Testis (tissue), 2 donors: ENCODE measurements around the gene SYTL1.

Experiments used
- POLR2A ChIP-seq: fragments of 450-650 bp; IDR thresholded peaks from one replicate; pipeline ENCODE4 v1.6.1; 2017; ENCODE audit warnings: antibody characterized with exemption, mild to moderate bottlenecking, moderate library complexity
- TF ChIP-seq, protein P1 (sequence below), 3 experiments: fragments of 450-650 bp in 2 of 3; fragments of 200-600 bp in 1 of 3; sonication (generic) in 1 of 3; IDR thresholded peaks; one replicate each; pipeline ENCODE4 v1.5.1; 2016 to 2019; ENCODE audit warnings: antibody characterized with exemption in 3 of 3, mild to moderate bottlenecking in 2 of 3, moderate library complexity in 1 of 3

DNA sequence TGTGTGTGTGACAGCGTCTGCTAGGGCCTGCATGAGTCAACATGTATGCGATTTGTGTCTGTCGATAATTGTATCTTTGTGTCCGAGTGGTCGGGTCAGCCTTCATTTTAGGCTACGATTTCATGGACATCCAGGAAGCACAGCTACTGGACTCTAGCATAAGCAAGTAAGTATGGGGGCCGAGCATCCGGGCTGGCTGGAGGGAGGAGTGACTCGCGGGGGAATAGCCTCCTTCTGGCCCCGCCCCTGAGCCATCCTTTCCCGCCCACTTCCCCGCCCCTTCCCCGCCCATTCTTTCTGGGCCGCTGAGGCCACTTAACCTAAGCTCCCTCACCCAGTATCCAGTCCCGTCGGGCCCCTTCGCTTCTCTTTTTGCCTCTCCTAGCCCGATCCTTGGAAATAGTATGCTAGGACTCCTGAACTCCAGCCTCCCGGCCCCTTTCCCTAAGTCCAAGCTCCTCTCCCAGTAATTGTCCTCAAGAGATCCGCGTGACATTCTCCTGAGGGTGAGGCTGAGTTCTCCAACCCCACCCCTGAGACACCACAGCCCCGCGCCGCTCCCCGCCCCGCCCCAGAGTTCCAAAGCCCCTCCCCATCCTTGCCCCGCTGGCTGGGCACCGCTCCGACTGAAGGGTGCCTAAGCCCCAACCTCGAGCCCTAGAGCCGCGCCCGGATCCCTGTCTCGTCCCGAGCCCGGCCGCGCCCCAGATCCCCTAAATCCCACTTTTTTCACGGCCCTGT, 23.7 kb downstream of the SYTL1 start:
- TF ChIP-seq POLR2A = no peak
- TF ChIP-seq, protein P1, sequence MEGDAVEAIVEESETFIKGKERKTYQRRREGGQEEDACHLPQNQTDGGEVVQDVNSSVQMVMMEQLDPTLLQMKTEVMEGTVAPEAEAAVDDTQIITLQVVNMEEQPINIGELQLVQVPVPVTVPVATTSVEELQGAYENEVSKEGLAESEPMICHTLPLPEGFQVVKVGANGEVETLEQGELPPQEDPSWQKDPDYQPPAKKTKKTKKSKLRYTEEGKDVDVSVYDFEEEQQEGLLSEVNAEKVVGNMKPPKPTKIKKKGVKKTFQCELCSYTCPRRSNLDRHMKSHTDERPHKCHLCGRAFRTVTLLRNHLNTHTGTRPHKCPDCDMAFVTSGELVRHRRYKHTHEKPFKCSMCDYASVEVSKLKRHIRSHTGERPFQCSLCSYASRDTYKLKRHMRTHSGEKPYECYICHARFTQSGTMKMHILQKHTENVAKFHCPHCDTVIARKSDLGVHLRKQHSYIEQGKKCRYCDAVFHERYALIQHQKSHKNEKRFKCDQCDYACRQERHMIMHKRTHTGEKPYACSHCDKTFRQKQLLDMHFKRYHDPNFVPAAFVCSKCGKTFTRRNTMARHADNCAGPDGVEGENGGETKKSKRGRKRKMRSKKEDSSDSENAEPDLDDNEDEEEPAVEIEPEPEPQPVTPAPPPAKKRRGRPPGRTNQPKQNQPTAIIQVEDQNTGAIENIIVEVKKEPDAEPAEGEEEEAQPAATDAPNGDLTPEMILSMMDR (IDR thresholded peaks at IDR 0.05) = no peak
